HCT116 (cell line): ENCODE data around the gene SEMA3F. TPM values are rescaled to one million over a fixed set of nuclear protein-coding genes. Genes with fewer than 3 reads are reported as not detected.
A peak's percentile ranks its signal among the peaks of the same experiment; 100 is the strongest.

ENCODE experiments used
- ATAC-seq: fragments of 200-7000 bp; cut with Tn5 transposase; 2 replicates; pipeline ENCODE4 v1.9.1; 2020; ENCODE audit warnings: mild to moderate bottlenecking, moderate library complexity
- BruUV-seq: library from RNA; stranded (reverse); fragments of 400-500 nt; replicated peaks from 2 replicates; lab custom pipeline; 2021; lab: Mats Ljungman, UMichigan
- CTCF ChIA-PET: fragments of 300-600 bp; sonication (Branson Sonifier 250); formaldehyde crosslinking; loops from one replicate; lab custom pipeline; 2021; ENCODE audit warnings: antibody characterized with exemption; lab: Charles Lee
- POLR2A ChIA-PET: fragments of 300-600, 350-600 bp; sonication (Branson Sonifier 250); formaldehyde crosslinking; loops from one replicate; lab custom pipeline; 2021; ENCODE audit warnings: antibody characterized with exemption; lab: Charles Lee
- RAD21 ChIA-PET, 2 experiments: fragments of 300-600 bp; sonication (Branson Sonifier 250); formaldehyde crosslinking; loops; one replicate each; lab custom pipeline; 2023; ENCODE audit warnings: low total read pairs in 2 of 2; ENCODE audit not compliant: uncharacterized antibody in 2 of 2, unreplicated experiment in 2 of 2, low non-redundant PET in 1 of 2; lab: Charles Lee
- DNase-seq: peaks from one replicate; pipeline ENCODE4 v3.0.0-alpha.2; 2010; ENCODE audit warnings: low read depth, low spot score
- H2AFZ ChIP-seq: fragments of 200-600 bp; shearing (Covaris generic), sonication (generic); 2 replicates; pipeline ENCODE4 v1.6.1; 2017; ENCODE audit warnings: low read depth, mixed run types, mixed read lengths, antibody characterized with exemption, low read length; ENCODE audit not compliant: poor library complexity, severe bottlenecking
- H3K27ac ChIP-seq: 2 replicates; pipeline ENCODE4 v1.5.1; 2012; ENCODE audit warnings: low read depth, low read length
- H3K27me3 ChIP-seq: fragments of 200-600 bp; sonication (generic); 2 replicates; pipeline ENCODE4 v1.6.1; 2016; ENCODE audit warnings: mixed run types, low read length, mixed read lengths; ENCODE audit not compliant: insufficient read depth
- H3K36me3 ChIP-seq, 2 experiments: fragments of 200-500 bp in 1 of 2; fragments of 200-600 bp in 1 of 2; sonication (Bioruptor generic) in 1 of 2; sonication (generic) in 1 of 2; 2 replicates each; pipeline versions ENCODE4 v1.5.1 to v1.6.1; 2014 to 2016; ENCODE audit warnings: low read length in 2 of 2, inconsistent platforms in 1 of 2, mixed read lengths in 1 of 2, mixed run types in 1 of 2; ENCODE audit not compliant: insufficient read depth in 2 of 2, control insufficient read depth in 1 of 2
- H3K4me1 ChIP-seq, 2 experiments: fragments of 200-600 bp in 1 of 2; sonication (generic) in 1 of 2; 2 replicates each; pipeline versions ENCODE4 v1.5.1 to v1.6.1; 2012 to 2017; ENCODE audit warnings: low read length in 2 of 2, inconsistent platforms in 1 of 2, mild to moderate bottlenecking in 1 of 2, mixed read lengths in 1 of 2, mixed run types in 1 of 2, moderate library complexity in 1 of 2; ENCODE audit not compliant: insufficient read depth in 2 of 2, control insufficient read depth in 1 of 2
- H3K4me2 ChIP-seq: fragments of 200-600 bp; sonication (generic); 2 replicates; pipeline ENCODE4 v1.6.1; 2017; ENCODE audit warnings: mixed run types, low read length, mixed read lengths
- H3K4me3 ChIP-seq, 2 experiments: fragments of 200-600 bp in 1 of 2; sonication (generic) in 1 of 2; replicated peaks in 1 of 2; 2 replicates each; pipeline ENCODE4 v1.5.1; 2011 to 2016; ENCODE audit warnings: low read length in 2 of 2, control low read depth in 1 of 2, low read depth in 1 of 2, mild to moderate bottlenecking in 1 of 2, mixed read lengths in 1 of 2, mixed run types in 1 of 2
- H3K79me2 ChIP-seq: fragments of 200-600 bp; sonication (generic); 2 replicates; pipeline ENCODE4 v1.6.1; 2017; ENCODE audit warnings: mild to moderate bottlenecking, mixed run types, low read length, moderate library complexity, mixed read lengths; ENCODE audit not compliant: insufficient read depth
- H3K9ac ChIP-seq: fragments of 200-600 bp; sonication (generic); 2 replicates; pipeline ENCODE4 v1.6.1; 2016; ENCODE audit warnings: low read length, mixed read lengths
- H3K9me2 ChIP-seq: fragments of 200-600 bp; sonication (generic), shearing (Covaris generic); 2 replicates; pipeline ENCODE4 v1.6.1; 2017; ENCODE audit warnings: mixed run types, mild to moderate bottlenecking, moderate library complexity; ENCODE audit not compliant: insufficient read depth
- H3K9me3 ChIP-seq, 2 experiments: fragments of 200-500 bp in 1 of 2; fragments of 200-600 bp in 1 of 2; sonication (Bioruptor generic) in 1 of 2; sonication (generic) in 1 of 2; 2 replicates each; pipeline ENCODE4 v1.6.1; 2014 to 2017; ENCODE audit warnings: low read length in 2 of 2, mixed read lengths in 2 of 2, inconsistent platforms in 1 of 2, low read depth in 1 of 2, mild to moderate bottlenecking in 1 of 2, mixed run types in 1 of 2, moderate library complexity in 1 of 2; ENCODE audit not compliant: control insufficient read depth in 1 of 2, insufficient read depth in 1 of 2
- H4K20me1 ChIP-seq: fragments of 200-600 bp; sonication (generic), shearing (Covaris generic); 2 replicates; pipeline ENCODE4 v1.6.1; 2017; ENCODE audit warnings: mixed run types, mild to moderate bottlenecking, moderate library complexity; ENCODE audit not compliant: insufficient read depth
- RAD21 ChIP-seq: IDR thresholded peaks from 2 replicates; pipeline ENCODE4 v1.6.1; 2012; ENCODE audit warnings: low read depth, mild to moderate bottlenecking
- TCF7L2 ChIP-seq: IDR thresholded peaks from 2 replicates; pipeline ENCODE4 v1.7.0; 2011; ENCODE audit warnings: borderline replicate concordance, inconsistent platforms; ENCODE audit not compliant: insufficient read depth, insufficient read length; ENCODE audit errors: extremely low read depth
- intact Hi-C: fragments of 100-400 bp; cut with micrococcal nuclease; formaldehyde crosslinking; loops from 2 replicates; pipeline ENCODE4 v1.10.0; 2022
- total RNA-seq: library from RNA; stranded (reverse); gene quantifications from one replicate; pipeline ENCODE4 v1.2.1, GENCODE V29; 2021; ENCODE audit not compliant: unreplicated experiment
- TF ChIP-seq, protein P1 (sequence below): IDR thresholded peaks from 2 replicates; pipeline ENCODE4 v1.6.1; 2011; ENCODE audit warnings: mild to moderate bottlenecking, low read length, moderate library complexity; ENCODE audit not compliant: insufficient replicate concordance; ENCODE audit errors: extremely low read depth
- TF ChIP-seq, protein P2 (sequence below), 3 experiments: fragments of 200-600 bp in 1 of 3; sonication (generic) in 1 of 3; IDR thresholded peaks in 2 of 3; conservative IDR thresholded peaks in 1 of 3; 2 replicates each; pipeline ENCODE4 v1.5.1; 2012 to 2017; ENCODE audit warnings: low read depth in 2 of 3, low read length in 2 of 3, antibody characterized with exemption in 1 of 3, borderline replicate concordance in 1 of 3, control low read depth in 1 of 3, mild to moderate bottlenecking in 1 of 3, mixed read lengths in 1 of 3, mixed run types in 1 of 3, moderate library complexity in 1 of 3; ENCODE audit not compliant: insufficient read depth in 1 of 3

SEMA3F gene
- total RNA-seq, 1 experiment from 2014 or later, result 15.7 TPM

GRCh38 chr3:50192689-50193141 is 37.6 kb downstream of the SEMA3F start:
- H3K27ac ChIP-seq, result no peak overlapping the region
- ATAC-seq, result peak; percentile 50
- TF ChIP-seq, protein P1, sequence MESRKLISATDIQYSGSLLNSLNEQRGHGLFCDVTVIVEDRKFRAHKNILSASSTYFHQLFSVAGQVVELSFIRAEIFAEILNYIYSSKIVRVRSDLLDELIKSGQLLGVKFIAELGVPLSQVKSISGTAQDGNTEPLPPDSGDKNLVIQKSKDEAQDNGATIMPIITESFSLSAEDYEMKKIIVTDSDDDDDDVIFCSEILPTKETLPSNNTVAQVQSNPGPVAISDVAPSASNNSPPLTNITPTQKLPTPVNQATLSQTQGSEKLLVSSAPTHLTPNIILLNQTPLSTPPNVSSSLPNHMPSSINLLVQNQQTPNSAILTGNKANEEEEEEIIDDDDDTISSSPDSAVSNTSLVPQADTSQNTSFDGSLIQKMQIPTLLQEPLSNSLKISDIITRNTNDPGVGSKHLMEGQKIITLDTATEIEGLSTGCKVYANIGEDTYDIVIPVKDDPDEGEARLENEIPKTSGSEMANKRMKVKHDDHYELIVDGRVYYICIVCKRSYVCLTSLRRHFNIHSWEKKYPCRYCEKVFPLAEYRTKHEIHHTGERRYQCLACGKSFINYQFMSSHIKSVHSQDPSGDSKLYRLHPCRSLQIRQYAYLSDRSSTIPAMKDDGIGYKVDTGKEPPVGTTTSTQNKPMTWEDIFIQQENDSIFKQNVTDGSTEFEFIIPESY, result no peak
- TF ChIP-seq TCF7L2, result no peak
- peak; percentile 93 for TF ChIP-seq RAD21
- TF ChIP-seq, protein P2, sequence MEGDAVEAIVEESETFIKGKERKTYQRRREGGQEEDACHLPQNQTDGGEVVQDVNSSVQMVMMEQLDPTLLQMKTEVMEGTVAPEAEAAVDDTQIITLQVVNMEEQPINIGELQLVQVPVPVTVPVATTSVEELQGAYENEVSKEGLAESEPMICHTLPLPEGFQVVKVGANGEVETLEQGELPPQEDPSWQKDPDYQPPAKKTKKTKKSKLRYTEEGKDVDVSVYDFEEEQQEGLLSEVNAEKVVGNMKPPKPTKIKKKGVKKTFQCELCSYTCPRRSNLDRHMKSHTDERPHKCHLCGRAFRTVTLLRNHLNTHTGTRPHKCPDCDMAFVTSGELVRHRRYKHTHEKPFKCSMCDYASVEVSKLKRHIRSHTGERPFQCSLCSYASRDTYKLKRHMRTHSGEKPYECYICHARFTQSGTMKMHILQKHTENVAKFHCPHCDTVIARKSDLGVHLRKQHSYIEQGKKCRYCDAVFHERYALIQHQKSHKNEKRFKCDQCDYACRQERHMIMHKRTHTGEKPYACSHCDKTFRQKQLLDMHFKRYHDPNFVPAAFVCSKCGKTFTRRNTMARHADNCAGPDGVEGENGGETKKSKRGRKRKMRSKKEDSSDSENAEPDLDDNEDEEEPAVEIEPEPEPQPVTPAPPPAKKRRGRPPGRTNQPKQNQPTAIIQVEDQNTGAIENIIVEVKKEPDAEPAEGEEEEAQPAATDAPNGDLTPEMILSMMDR (IDR thresholded peaks at IDR 0.05 in 2 of 3, conservative IDR thresholded peaks at IDR 0.05 in 1 of 3; ENCODE audit: borderline replicate concordance in 1 of 3, insufficient read depth in 1 of 3, low read depth in 2 of 3, low read length in 2 of 3), result peak; percentile 84 to 95 (median 91)
- ChIA-PET POLR2A (no interaction called here), RAD21 (interaction anchor here in 1 of 2 experiments (0.7 to 1.1 kb wide), 2 partner anchors 34 to 117 kb away, joined by 3 read pairs; no protein-coding TSS in a partner anchor), CTCF (interaction anchor here (0.7 to 5.8 kb wide), 4 partner anchors 9 to 72 kb away, joined by 3 to 164 read pairs (median 6); no protein-coding TSS in a partner anchor)
- peak; percentile 43 for DNase-seq
- no peak overlapping the region for H3K4me2 ChIP-seq
- no TSS peak for BruUV-seq
- no peaks in the 10 kb centered on the region for H3K27me3 ChIP-seq
- no peaks in the 10 kb centered on the region for H3K9me2 ChIP-seq
- H4K20me1 ChIP-seq, result no peaks in the 10 kb centered on the region
- H3K9ac ChIP-seq, result no peak overlapping the region
- H3K36me3 ChIP-seq, result no peaks in the 10 kb centered on the region
- H3K4me1 ChIP-seq, result peaks cover 8 to 26% of the 10 kb centered on the region in 2 experiments; a peak in 3 of 4 replicates
- H2AFZ ChIP-seq, result no peak overlapping the region
- intact Hi-C loops, result loop anchor here (1.0 to 2.0 kb wide), 2 partner anchors 64 to 82 kb away; no protein-coding TSS in a partner anchor
- no peak overlapping the region for H3K4me3 ChIP-seq
- no peaks in the 10 kb centered on the region for H3K9me3 ChIP-seq
- no peaks in the 10 kb centered on the region for H3K79me2 ChIP-seq
